NCI-H2029 (cell line): ENCODE results near the gene TMIE.

Experiments used
- DNase-seq: peaks from one replicate; lab custom pipeline; 2025; lab: John Stamatoyannopoulos, UW

TMIE gene, protein sequence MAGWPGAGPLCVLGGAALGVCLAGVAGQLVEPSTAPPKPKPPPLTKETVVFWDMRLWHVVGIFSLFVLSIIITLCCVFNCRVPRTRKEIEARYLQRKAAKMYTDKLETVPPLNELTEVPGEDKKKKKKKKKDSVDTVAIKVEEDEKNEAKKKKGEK

GRCh38 chr3:46701181-46701939 is at the start of gene TMIE:
Gene TMIE, plus strand, starts transcription at chr3:46701392. Its CDS starts 96 bp downstream, at chr3:46701488.
- no peak for DNase-seq

DNA sequence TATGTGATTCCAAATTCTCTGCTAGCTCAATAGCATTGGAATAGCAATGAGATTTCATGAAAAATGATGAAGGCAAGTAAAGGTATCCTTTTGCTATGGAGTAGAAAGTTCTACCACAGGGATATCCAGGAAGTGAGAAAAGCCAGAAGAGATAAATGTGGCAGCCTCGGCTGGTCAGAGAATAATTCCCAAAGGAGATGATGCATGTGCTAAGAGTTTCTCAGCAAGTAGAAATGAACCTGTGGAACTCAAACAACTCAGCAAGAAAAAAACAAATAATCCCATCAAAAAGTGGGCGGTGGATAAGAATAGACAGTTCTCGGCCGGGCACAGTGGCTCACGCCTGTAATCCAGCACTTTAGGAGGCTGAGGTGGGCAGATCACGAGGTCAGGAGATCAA is 45.9 kb upstream of the TMIE start:
- DNase-seq = no peak

GRCh38 chr3:46656778-46657556 is 44.2 kb upstream of the TMIE start:
- DNase-seq = no peak

- no peak for DNase-seq
These were observed 41.9 kb upstream of the TMIE start for GRCh38 chr3:46659285-46659684.

GRCh38 chr3:46660003-46660402 is 41.2 kb upstream of the TMIE start:
- DNase-seq = no peak

DNA sequence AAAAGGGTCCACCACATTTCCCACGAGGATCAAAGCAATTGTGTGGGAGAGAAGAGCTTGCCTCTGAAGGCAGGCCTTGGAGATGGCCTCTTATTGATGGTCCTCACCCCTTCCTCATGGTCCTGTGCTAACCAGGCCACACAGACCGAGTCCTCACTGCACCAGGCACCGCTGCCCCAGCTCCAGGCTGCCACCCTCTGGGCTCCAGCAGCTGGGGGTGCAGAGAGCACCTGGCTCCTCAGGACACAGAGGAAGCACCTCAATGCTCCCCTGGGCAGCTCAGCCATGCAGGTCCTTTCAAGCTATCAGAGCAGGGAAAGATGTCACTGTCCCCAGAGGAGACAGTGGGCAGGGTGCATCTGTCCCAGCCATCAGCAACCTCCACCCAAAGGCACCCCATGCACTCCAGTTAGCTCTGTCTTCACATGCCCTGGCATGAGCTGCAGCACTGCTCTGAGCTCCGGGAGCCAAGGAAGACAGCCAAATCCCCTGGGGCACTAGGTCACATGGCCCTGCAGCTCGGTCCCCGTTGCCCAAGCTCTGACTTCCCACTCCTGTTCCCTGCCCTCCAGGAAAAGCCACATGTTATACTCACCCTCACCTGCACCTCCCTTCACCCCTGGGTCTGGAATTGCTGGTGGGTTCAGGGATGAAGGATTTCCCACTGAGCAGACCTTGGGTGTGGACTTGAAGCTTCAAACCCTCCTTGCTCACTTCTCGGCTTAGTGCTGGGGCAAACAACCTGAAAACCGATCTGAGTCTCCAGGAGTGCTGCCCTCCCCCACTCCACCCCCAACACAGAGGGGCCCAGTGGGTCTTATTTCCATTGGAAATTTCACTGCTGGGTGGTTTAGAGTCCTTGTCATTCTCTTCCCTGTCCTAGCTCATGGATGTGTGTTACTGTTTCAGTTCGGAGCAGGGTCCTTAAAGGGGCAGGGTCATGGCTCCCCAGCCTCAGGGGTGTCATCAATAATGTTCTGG is 40.4 kb upstream of the TMIE start:
- no peak for DNase-seq

DNA sequence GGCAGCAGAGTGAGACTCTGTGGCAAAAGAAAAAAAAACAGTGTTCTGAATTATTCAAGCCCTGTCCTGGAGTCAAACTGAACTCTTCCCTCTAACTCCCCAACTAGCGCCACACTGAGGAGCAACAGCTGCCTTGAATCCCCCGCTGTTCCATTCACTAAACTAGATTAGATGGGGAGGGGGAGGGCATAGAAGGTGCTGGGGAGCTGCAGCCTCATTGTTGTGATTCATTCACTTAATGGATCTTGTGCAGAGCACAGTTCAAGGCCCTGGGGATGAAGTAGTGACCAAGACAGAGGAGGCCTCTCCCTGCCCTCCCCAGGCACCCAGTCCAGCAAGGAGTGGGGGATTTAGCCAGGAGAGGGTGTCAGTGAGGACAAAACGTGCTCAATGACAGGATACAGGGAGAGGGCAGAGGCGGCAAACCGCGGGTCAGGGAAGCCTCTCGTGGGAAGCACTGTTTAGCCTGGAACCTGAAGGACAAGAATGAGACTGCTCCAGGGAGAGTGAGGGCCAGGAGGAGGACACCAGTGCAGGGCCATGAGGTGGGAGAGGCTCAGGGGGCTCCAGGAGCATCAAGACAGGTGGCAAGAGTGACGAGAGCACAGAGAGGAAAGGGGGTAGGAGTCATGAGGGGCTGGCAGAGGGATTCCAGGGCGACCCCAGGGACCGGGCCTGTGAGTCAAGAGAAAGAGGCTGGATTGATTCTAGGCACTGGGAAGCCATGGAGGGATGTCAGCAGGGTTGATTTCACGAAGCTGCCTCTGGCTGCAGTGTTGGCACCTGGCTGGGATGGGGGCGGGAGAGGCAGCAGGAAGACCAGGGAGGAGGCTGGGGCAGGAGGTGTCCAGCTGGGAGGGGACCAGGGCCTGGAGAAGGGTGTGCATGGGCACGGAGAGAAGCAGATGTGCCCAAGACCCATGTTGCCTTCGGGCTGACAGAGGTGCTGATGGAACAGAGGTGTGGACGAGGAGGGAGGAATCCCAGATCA is 39.1 kb upstream of the TMIE start:
- no peak for DNase-seq

DNA sequence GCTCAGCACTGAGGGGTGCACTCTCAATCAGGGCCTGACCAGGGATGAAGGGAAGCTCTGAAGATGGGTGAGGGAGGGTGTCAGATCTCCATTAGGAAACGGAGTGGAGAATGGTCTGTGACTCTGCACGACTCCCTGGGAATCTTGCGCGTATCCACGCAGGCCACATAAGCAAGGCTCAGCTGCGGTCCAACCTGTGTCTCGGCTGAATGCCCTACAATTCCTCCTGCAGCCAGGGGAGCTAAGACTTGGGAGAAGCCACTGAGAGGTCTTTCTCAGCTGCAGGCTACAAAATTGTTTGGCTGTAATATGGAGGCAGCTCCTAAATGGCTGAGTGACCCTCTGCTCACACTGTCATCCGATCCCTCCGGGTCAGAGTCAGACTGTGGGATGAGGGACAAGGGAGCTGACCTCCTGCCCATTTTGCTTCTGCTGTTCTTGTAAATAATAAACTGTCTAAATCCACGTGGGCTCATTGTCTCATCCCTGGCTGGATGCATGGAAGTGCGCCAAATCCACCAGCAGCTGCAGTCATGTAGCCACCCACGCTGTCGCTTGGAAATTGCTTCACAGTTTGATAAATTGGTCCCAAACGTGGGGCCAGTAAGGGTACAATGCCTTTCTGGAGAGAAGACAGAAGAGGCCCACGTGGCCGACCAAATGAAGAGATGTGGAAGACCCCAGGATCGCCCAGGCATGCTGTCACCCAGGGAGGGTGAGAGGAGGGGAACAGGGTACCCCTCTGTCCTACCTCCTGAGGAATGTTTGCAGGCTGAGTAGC is 38.2 kb upstream of the TMIE start:
- DNase-seq = peak; percentile 50

DNA sequence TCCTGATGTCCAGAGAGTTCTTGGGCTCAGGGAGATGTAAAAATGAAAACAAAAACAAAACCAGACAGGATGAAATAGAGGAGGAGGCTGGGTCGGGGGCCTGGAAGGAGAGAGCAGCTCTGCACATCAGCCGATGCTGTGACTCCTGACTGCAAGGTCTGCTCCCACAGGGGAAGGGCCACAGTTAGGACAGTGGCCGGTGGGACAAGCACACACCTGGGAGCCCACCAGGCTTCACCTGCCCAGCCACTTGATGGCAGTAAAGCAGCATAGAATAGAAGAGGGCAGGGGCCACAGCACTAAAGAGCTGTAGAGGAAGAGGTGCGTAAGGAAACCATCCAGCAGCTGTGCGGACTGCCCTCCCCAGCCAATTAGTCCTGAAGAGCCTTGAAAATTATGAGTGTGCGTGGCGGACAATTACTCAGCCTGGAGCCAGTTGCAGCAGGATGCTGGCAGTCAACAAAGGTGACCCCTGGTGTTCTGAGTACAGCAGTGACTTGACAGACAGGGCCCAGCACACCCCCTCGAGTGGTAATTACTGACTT is 37.5 kb upstream of the TMIE start:
- peak; percentile 97 for DNase-seq

GRCh38 chr3:46664188-46664970 is 36.8 kb upstream of the TMIE start:
- DNase-seq = no peak

GRCh38 chr3:46664971-46665762 is 36.0 kb upstream of the TMIE start:
- DNase-seq = no peak

DNA sequence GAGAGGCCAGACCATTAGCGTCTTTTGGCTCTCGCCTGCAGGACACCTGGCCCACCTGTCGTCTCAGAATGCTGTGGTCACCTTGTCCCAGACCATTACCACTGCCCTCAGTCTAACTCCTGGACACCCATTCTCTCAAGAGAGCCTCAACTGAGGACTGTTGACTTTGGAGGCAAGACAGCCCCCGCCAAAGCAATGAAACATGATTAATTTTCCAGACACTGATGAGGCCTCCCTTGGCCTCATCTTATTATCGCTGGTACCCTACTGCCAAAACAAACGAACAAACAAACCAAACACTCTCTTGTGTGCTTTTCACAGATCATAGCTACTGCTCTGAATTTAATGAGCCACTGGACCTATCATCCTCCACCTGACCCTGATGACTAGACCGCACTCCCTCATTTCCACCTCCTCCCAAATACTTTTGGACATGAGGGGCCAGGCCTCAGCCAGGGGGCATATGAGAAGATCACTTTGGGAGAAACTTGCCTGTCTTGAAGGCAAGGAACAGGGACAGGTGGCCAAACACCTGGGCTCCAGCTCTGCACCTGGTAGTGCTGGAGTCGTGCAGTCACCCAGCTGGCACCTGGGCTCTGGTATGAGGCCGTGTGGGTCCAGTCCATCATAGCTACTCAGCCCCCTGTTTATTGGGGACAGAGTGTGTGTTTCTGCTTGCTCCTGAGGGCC is 35.3 kb upstream of the TMIE start:
- peak; percentile 89 for DNase-seq

- peak; percentile 82 for DNase-seq
These were observed 34.7 kb upstream of the TMIE start for GRCh38 chr3:46666453-46666845.

GRCh38 chr3:46667061-46667621 is 34.1 kb upstream of the TMIE start:
- no peak for DNase-seq

GRCh38 chr3:46667657-46668056 is 33.5 kb upstream of the TMIE start:
- no peak for DNase-seq

- DNase-seq = no peak
These were observed 33.1 kb upstream of the TMIE start for GRCh38 chr3:46668116-46668515.

DNA sequence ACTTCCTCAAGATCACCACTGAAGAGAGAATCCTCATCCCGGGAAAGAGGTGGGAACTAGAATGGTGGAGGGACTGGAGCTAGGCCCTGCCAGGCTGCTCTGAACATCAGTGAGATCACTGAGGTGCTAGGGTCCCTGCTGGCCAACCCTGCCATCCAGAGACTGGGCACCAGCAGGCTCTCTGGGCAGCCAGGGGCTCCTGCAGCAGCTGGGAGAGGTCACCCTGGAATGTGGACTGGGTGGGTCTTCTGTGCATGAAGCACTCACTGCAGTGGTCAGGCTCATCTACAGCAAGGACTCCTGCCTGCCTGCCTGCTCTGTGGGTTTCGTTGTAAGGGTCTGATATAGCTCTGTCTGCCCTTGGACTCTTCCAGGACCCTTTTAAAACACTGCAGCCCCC is 32.6 kb upstream of the TMIE start:
- DNase-seq = no peak
